ENCODE measurements around the gene SPOUT1.
"Not testable (repeated sequence)": the region's sequence is repeated elsewhere in the genome, so short reads cannot be mapped to it uniquely, and the experiment has no call there.

SPOUT1 gene

GRCh38 chr9:128860937-128861336 is 31.3 kb upstream of the SPOUT1 start:
- H3K27me3 ChIP-seq (replicated peaks; ENCODE audit: insufficient read depth, low read length): no peaks in the 10 kb centered on the region
- H3K27ac ChIP-seq (ENCODE audit: low read length): no peak overlapping the region
- H2AFZ ChIP-seq (ENCODE audit: low read length): no peak overlapping the region
- H3K36me3 ChIP-seq (replicated peaks; ENCODE audit: insufficient read depth, low read length): no peaks in the 10 kb centered on the region
- no peaks in the 10 kb centered on the region for H3K9me3 ChIP-seq (replicated peaks; ENCODE audit: insufficient read depth, low read length)
- H3F3A ChIP-seq (ENCODE audit: insufficient read depth, low read length): no peaks in the 10 kb centered on the region
- no peaks in the 10 kb centered on the region for H4K20me1 ChIP-seq (ENCODE audit: insufficient read depth, low read length)
- TF ChIP-seq, protein P1, sequence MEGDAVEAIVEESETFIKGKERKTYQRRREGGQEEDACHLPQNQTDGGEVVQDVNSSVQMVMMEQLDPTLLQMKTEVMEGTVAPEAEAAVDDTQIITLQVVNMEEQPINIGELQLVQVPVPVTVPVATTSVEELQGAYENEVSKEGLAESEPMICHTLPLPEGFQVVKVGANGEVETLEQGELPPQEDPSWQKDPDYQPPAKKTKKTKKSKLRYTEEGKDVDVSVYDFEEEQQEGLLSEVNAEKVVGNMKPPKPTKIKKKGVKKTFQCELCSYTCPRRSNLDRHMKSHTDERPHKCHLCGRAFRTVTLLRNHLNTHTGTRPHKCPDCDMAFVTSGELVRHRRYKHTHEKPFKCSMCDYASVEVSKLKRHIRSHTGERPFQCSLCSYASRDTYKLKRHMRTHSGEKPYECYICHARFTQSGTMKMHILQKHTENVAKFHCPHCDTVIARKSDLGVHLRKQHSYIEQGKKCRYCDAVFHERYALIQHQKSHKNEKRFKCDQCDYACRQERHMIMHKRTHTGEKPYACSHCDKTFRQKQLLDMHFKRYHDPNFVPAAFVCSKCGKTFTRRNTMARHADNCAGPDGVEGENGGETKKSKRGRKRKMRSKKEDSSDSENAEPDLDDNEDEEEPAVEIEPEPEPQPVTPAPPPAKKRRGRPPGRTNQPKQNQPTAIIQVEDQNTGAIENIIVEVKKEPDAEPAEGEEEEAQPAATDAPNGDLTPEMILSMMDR (IDR thresholded peaks at IDR 0.05; ENCODE audit: low read length): no peak
- no peak for TF ChIP-seq EZH2 (optimal IDR thresholded peaks at IDR 0.05; ENCODE audit: low read depth, low read length)
- TF ChIP-seq EZH2phosphoT487 (IDR thresholded peaks at IDR 0.05; ENCODE audit: low read length): no peak
- H3K79me2 ChIP-seq (ENCODE audit: low read length): no peaks in the 10 kb centered on the region
- no peak overlapping the region for H3K9ac ChIP-seq (ENCODE audit: low read length)
- no peak overlapping the region for H3K4me2 ChIP-seq (ENCODE audit: low read depth, low read length)
- H3K9me2 ChIP-seq (replicated peaks; ENCODE audit: insufficient read depth, low read length): no peaks in the 10 kb centered on the region
- H3K4me1 ChIP-seq (ENCODE audit: low read length): no peaks in the 10 kb centered on the region
- H3K4me3 ChIP-seq (ENCODE audit: low read length): no peak overlapping the region
- DNase-seq: no peak

GRCh38 chr9:128858476-128858875 is 28.9 kb upstream of the SPOUT1 start:
- not testable (repeated sequence) for H3K27ac ChIP-seq (ENCODE audit: low read length); H3K4me1 ChIP-seq (ENCODE audit: low read length); H3K4me2 ChIP-seq (ENCODE audit: low read depth, low read length); H3K4me3 ChIP-seq (ENCODE audit: low read length); H3K9me3 ChIP-seq (replicated peaks; ENCODE audit: insufficient read depth, low read length); H3K9me2 ChIP-seq (replicated peaks; ENCODE audit: insufficient read depth, low read length); H3F3A ChIP-seq (ENCODE audit: insufficient read depth, low read length); H4K20me1 ChIP-seq (ENCODE audit: insufficient read depth, low read length); H3K36me3 ChIP-seq (replicated peaks; ENCODE audit: insufficient read depth, low read length); H3K27me3 ChIP-seq (replicated peaks; ENCODE audit: insufficient read depth, low read length); H3K9ac ChIP-seq (ENCODE audit: low read length); H2AFZ ChIP-seq (ENCODE audit: low read length); H3K79me2 ChIP-seq (ENCODE audit: low read length); DNase-seq

DNA sequence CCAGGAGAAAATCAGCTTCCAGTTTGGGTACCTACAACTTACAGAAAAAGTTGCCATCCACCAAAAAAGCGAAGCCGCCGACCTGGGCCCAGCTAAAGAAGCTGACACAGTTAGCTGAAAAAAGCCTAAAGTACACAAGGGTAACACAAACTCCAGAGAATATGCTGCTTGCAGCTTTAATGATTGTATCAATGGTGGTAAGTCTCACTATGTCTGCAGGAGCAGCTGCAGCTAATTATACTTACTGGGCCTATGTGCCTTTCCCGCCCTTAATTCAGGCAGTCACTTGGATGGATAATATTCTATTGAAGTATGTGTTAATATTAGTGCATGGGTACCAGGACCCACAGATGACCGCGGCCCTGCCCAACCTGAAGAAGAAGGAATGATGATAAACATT is 24.9 kb upstream of the SPOUT1 start:
- H3K27ac ChIP-seq (ENCODE audit: low read length); H3K27me3 ChIP-seq (replicated peaks; ENCODE audit: insufficient read depth, low read length); DNase-seq: not testable (repeated sequence)

GRCh38 chr9:128852646-128853045 is 23.1 kb upstream of the SPOUT1 start:
- H3K9ac ChIP-seq (ENCODE audit: low read length); H3K4me1 ChIP-seq (ENCODE audit: low read length); H3K27me3 ChIP-seq (replicated peaks; ENCODE audit: insufficient read depth, low read length); H3K4me2 ChIP-seq (ENCODE audit: low read depth, low read length); DNase-seq; H3K27ac ChIP-seq (ENCODE audit: low read length); H4K20me1 ChIP-seq (ENCODE audit: insufficient read depth, low read length); H3K79me2 ChIP-seq (ENCODE audit: low read length); H3K9me3 ChIP-seq (replicated peaks; ENCODE audit: insufficient read depth, low read length); H3K4me3 ChIP-seq (ENCODE audit: low read length); H3K9me2 ChIP-seq (replicated peaks; ENCODE audit: insufficient read depth, low read length); H2AFZ ChIP-seq (ENCODE audit: low read length); H3F3A ChIP-seq (ENCODE audit: insufficient read depth, low read length); H3K36me3 ChIP-seq (replicated peaks; ENCODE audit: insufficient read depth, low read length): not testable (repeated sequence)

More for the DNA sequence above, 24.9 kb upstream of the SPOUT1 start:
- H3K9me2 ChIP-seq (replicated peaks; ENCODE audit: insufficient read depth, low read length); H3K79me2 ChIP-seq (ENCODE audit: low read length); H2AFZ ChIP-seq (ENCODE audit: low read length); H3K36me3 ChIP-seq (replicated peaks; ENCODE audit: insufficient read depth, low read length); H4K20me1 ChIP-seq (ENCODE audit: insufficient read depth, low read length); H3K4me3 ChIP-seq (ENCODE audit: low read length); H3K4me1 ChIP-seq (ENCODE audit: low read length); H3K9ac ChIP-seq (ENCODE audit: low read length); H3K4me2 ChIP-seq (ENCODE audit: low read depth, low read length); H3F3A ChIP-seq (ENCODE audit: insufficient read depth, low read length); H3K9me3 ChIP-seq (replicated peaks; ENCODE audit: insufficient read depth, low read length): not testable (repeated sequence)

- TF ChIP-seq, protein P1 (IDR thresholded peaks at IDR 0.05; ENCODE audit: low read length): peak; percentile 45
These were observed 22.4 kb upstream of the SPOUT1 start for GRCh38 chr9:128851779-128852600.

DNA sequence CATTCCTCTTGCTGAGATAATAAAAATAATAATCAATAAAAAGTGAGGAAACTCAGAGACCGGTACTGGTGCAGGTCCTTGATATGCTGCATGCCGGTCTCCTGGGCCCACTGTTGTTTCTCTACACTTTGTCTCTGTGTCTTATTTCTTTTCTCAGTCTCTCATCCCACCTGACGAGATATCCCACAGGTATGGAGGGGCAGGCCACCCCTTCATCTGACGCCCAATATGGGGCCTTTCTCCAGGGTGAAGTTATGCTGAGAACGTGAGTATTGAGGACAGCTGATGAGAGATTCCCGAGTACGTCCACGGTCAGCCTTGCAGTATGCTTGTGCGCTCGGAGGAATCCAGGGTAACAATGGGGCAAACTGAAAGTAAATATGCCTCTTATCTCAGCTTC is 21.4 kb upstream of the SPOUT1 start:
- not testable (repeated sequence) for H3K9me3 ChIP-seq (replicated peaks; ENCODE audit: insufficient read depth, low read length); H4K20me1 ChIP-seq (ENCODE audit: insufficient read depth, low read length); H3K4me2 ChIP-seq (ENCODE audit: low read depth, low read length); H3K27me3 ChIP-seq (replicated peaks; ENCODE audit: insufficient read depth, low read length); H3K36me3 ChIP-seq (replicated peaks; ENCODE audit: insufficient read depth, low read length); DNase-seq; H3F3A ChIP-seq (ENCODE audit: insufficient read depth, low read length); H3K79me2 ChIP-seq (ENCODE audit: low read length); H3K4me3 ChIP-seq (ENCODE audit: low read length); H3K27ac ChIP-seq (ENCODE audit: low read length); H3K9ac ChIP-seq (ENCODE audit: low read length); H2AFZ ChIP-seq (ENCODE audit: low read length); H3K9me2 ChIP-seq (replicated peaks; ENCODE audit: insufficient read depth, low read length); H3K4me1 ChIP-seq (ENCODE audit: low read length)

More at GRCh38 chr9:128851779-128852600, 22.4 kb upstream of the SPOUT1 start:
- not testable (repeated sequence) for H3K9me3 ChIP-seq (replicated peaks; ENCODE audit: insufficient read depth, low read length); H4K20me1 ChIP-seq (ENCODE audit: insufficient read depth, low read length); H3K9ac ChIP-seq (ENCODE audit: low read length); H3K4me3 ChIP-seq (ENCODE audit: low read length); H3K27me3 ChIP-seq (replicated peaks; ENCODE audit: insufficient read depth, low read length); H3K36me3 ChIP-seq (replicated peaks; ENCODE audit: insufficient read depth, low read length); H3K79me2 ChIP-seq (ENCODE audit: low read length); H3K4me2 ChIP-seq (ENCODE audit: low read depth, low read length); H3K9me2 ChIP-seq (replicated peaks; ENCODE audit: insufficient read depth, low read length); H3F3A ChIP-seq (ENCODE audit: insufficient read depth, low read length); H3K27ac ChIP-seq (ENCODE audit: low read length); H3K4me1 ChIP-seq (ENCODE audit: low read length); H2AFZ ChIP-seq (ENCODE audit: low read length)
- DNase-seq: peak; percentile 45

All from MM.1S (cell line).